Putamen (tissue), 1 donor: Measurements from ENCODE around the gene CGNL1.

Experiments used
- DNase-seq: peaks from one replicate; pipeline ENCODE4 v3.0.0-alpha.2; 2016; ENCODE audit warnings: low spot score

CGNL1 gene

DNA sequence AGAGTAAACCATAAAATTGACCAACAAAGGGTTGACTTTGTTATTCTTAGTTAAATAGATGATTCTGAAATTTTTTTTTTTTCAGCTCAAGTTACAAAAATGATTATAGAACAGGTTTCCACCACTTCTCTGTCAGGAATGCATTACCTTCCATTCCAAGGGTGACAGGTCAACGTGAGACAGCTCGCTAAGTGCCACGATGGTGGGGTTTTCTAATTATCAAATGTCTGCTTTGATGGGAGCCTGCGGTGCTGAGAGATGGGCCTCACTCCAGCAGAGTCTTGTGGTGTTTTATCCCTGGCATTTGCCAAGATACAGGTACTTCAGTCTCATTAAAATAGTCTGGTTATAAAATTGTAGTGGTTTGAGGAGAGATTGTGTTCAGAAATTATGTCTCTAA is 80.3 kb downstream of the CGNL1 start:
- no peak for DNase-seq

DNA sequence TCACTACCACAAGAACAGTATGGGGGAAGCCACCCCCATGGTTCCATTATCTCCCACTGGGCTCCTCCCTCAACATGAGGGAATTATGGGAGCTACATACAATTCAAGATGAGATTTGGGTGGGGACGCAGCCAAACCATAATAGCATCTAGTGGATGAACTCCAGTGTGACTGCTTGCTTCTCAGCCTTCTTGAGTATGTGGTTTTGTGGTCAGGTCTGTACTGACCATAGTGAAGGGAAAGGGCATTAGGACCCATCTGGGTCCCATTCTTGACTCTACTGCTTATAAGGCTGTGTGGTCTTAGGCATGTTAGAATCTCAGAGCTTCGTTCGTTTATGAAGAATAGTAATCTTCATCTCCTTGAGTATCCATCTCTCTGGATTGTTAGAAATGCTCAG is 81.4 kb downstream of the CGNL1 start:
- DNase-seq = no peak

GRCh38 chr15:57458356-57458781 is 82.1 kb downstream of the CGNL1 start:
- DNase-seq = no peak

GRCh38 chr15:57460208-57460816 is 84.0 kb downstream of the CGNL1 start:
- DNase-seq = no peak

DNA sequence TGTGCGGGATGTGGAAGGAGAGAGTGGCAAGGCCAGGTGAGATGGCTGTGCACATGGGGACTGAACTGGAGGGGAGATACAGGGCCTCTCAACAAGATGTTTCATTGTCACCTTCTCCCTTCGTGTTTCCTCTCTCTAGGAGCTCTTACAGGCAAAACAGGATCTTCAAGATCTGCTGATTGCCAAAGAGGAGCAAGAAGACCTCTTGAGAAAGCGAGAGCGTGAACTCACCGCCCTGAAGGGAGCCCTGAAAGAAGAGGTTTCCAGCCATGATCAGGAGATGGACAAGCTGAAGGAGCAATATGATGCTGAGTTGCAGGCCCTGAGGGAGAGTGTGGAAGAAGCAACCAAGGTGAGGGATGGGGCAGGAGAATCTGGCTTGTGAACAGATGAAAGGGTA is 85.2 kb downstream of the CGNL1 start:
- no peak for DNase-seq

DNA sequence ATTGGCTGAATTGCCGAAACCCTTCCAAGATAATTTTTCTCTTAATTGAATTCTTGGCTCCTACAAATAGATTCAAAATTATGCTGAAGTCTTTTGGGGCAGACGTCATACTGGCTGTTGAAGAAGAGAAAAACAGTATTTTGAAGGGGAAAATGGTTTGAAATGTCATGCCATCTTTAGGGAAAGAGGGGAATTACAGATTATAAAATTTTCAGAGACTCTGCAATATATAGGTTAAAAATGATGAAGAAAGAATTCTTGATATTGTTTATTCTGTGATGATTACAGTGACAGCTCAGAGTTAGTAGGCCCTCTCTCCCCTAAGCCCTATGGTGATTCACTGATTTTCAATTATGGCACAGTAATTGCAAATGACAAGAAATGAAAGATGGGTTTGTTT is 86.1 kb downstream of the CGNL1 start:
- peak; percentile 28 for DNase-seq

- DNase-seq = peak; percentile 71
These were observed 87.1 kb downstream of the CGNL1 start for GRCh38 chr15:57463360-57463759.

DNA sequence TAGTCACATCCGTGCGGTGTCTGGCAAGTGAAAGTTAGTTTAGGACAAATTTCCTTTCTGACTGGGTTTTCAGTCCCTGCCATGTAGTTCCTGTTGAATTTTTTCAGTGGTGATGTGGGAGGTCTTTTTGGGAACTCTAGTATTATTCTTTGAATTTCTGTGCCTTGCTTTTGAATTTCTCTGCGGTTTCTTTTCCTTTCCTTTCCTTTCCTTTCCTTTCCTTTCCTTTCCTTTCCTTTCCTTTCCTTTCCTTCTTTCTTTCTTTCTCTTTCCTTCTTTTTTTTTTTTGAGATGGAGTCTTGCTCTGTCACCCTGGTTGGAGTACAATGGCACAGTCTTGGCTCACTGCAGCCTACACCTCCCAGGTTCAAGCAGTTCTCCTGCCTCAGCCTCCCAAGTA is 88.2 kb downstream of the CGNL1 start:
- no peak for DNase-seq

DNA sequence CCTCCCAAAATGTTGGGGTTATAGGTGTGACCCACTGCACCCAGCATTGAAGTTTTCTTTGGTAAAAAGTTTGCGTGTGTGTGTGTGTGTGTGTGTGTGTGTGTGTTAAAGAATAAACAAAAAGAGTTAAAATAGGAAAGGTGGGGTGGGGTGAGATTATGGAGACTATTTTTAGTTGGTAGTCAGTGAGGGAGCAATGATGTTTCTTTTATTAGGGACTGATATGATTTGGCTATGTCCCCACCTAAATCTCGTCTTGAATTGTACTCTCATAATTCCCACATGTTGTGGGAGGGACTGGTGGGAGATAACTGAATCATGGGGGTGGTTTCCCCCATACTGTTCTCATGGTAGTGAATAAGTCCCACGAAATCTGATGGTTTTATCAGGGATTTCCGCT is 92.2 kb downstream of the CGNL1 start:
- DNase-seq = no peak

GRCh38 chr15:57470543-57470942 is 94.2 kb downstream of the CGNL1 start:
- DNase-seq = no peak

DNA sequence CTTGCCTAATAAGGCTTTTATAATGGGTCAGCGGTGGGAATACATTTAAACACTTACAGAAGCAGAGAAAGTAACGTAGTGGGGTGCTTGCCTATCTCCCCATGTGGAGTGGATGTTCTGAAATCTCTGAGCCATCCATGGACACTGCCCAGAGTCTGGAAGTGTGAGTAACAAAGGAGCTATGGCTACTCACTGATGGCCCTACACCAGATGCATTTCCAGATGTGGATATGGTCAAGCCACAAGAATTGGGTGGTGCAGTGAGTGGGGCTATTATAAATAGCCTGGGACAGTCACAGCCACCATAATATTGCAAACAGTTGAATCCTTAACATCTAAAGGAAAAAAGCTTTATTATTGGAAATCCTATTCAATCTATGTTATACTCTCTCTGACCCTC is 96.6 kb downstream of the CGNL1 start:
- DNase-seq = no peak

DNA sequence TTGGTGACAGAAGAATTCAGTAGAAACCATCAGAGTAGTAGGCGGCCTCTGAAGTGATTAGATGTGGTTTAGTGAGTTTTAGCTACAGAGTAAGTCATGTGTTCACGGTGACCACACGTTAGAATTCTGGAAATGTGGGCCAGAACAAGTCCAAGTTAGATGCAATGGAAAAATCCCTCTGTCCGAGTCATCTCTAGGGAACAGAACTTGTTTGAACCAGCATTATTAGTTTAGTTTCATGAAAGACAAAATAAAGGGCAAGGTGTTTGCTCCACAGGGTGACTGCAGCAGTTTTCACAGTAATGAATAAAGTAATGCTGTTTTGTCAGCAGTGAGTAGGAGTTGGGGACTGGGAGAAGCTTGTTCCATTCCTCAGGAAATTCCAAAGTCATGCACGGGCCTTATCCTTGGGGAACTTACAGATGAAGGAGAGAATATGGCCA is 100.2 kb downstream of the CGNL1 start:
- no peak for DNase-seq

- no peak for DNase-seq
These were observed 101.6 kb downstream of the CGNL1 start for GRCh38 chr15:57477736-57478522.

GRCh38 chr15:57479005-57479404 is 102.7 kb downstream of the CGNL1 start:
- DNase-seq = no peak

GRCh38 chr15:57481038-57481705 is 104.9 kb downstream of the CGNL1 start:
- DNase-seq = no peak

DNA sequence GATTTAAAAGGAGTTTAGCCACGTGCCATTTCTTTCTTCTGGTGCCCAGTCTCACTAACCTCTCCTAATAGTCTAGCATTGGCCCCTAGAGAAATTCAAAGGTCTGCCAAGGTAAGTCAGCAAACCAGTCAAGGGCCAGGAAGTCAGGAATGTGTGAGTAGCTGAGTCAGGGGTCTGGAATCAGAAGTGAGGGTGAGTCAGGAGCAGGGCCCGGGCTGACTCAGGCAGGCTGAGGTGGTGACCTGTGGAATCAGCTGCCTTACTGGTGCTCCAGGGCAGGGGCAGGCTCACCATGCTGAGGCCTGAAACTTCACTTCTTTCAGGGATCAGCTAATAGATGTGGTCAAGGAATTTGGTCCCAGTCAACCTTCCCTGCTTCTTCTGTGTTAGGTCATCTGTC is 109.6 kb downstream of the CGNL1 start:
- DNase-seq = no peak

- DNase-seq = no peak
These were observed 110.5 kb downstream of the CGNL1 start for GRCh38 chr15:57486833-57487232.

DNA sequence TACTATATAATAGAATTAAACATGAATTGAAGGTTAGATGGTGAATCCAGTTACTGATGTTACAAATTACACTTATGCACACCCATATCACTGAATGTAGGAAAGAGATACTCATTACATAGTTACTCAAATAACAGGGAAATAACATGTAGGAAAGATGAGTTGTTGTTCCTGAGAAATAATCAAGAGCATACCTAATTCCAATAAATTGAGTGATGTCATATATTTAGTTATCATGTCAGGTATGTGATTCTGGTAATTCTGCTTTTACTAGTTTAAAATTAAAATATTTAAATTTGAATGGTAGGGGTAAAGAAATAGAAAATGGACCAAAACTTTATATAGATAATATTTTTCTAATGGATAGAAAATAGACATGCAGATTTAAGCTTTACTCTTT is 112.8 kb downstream of the CGNL1 start:
- no peak for DNase-seq

DNA sequence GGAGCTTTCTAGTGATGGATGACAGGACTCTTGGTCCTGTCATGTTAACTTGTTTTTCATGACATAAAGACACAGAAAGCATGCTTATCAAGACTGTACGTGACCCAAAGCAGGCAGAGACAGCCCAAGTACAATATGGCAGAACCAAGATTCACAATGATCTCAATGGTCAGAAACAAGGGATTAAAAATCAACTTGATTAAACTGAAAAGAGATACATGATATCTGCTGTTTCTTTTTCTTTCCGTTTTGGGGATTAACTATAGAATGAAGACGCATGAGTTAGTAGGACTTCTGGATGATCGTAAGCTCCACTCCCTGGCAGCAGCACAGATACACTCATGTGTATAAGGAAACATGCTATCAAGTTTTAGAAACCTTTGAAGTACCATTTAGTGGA is 117.0 kb downstream of the CGNL1 start:
- DNase-seq = no peak

DNA sequence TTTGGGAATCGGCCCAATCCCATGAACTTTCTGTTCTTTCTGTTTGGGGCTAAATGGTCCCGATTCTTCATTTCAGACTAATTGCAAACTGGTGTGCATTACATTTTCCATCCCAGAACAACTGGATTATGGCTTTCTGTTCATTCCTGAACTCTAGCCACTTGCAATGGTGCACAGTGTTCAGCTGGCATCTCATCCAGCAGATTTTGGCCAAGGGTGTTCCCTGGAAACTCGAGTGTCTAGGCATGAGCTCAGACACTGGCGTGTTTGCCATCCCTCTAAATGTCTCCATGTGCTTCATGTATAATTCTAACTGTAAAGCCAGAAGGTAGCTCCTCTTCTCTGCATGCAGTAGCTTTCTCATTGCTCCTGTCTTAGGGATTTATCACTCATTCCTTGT is 118.3 kb downstream of the CGNL1 start:
- no peak for DNase-seq

- DNase-seq = no peak
These were observed 118.7 kb downstream of the CGNL1 start for GRCh38 chr15:57495041-57495440.

GRCh38 chr15:57495554-57496165 is 119.4 kb downstream of the CGNL1 start:
- no peak for DNase-seq

GRCh38 chr15:57496594-57496945 is 120.3 kb downstream of the CGNL1 start:
- DNase-seq = no peak
